PC-9 (cell line): ENCODE data around the gene TMEM63B.

Experiments used
- EZH2 ChIP-seq: fragments of 200-600 bp; sonication (generic); IDR thresholded peaks from 2 replicates; pipeline ENCODE4 v1.8.0; 2017; ENCODE audit warnings: antibody characterized with exemption, low read depth
- TF ChIP-seq, protein P1 (sequence below): fragments of 200-600 bp; sonication (generic); conservative IDR thresholded peaks from 2 replicates; pipeline ENCODE4 v1.6.1; 2017; ENCODE audit warnings: mixed run types, antibody characterized with exemption, mild to moderate bottlenecking, moderate library complexity

DNA sequence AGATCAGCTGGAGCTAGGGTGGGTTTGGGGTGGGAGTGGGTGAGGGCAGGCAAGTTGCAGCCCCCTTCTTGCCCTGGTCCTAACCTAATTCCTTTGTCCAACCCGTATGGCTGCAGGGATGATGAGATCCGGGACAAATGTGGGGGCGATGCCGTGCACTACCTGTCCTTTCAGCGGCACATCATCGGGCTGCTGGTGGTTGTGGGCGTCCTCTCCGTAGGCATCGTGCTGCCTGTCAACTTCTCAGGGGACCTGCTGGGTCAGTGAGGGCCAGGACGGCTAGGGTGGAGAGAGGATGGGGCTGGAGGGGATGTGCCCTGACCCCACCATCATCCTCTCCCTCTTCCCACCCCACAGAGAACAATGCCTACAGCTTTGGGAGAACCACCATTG, 12.0 kb downstream of the TMEM63B start:
- TF ChIP-seq, protein P1, sequence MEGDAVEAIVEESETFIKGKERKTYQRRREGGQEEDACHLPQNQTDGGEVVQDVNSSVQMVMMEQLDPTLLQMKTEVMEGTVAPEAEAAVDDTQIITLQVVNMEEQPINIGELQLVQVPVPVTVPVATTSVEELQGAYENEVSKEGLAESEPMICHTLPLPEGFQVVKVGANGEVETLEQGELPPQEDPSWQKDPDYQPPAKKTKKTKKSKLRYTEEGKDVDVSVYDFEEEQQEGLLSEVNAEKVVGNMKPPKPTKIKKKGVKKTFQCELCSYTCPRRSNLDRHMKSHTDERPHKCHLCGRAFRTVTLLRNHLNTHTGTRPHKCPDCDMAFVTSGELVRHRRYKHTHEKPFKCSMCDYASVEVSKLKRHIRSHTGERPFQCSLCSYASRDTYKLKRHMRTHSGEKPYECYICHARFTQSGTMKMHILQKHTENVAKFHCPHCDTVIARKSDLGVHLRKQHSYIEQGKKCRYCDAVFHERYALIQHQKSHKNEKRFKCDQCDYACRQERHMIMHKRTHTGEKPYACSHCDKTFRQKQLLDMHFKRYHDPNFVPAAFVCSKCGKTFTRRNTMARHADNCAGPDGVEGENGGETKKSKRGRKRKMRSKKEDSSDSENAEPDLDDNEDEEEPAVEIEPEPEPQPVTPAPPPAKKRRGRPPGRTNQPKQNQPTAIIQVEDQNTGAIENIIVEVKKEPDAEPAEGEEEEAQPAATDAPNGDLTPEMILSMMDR: no peak
- TF ChIP-seq EZH2: no peak
